HEK293 (cell line): ENCODE data around the gene S100B.

Experiments used
- ATF2 ChIP-seq: fragments of 450-650 bp; formaldehyde crosslinking; IDR thresholded peaks from 2 replicates; pipeline ENCODE4 v1.5.1; 2016; ENCODE audit warnings: missing biosample characterization, missing genetic modification characterization, low read depth
- BCL11A ChIP-seq: fragments of 450-650 bp; formaldehyde crosslinking; IDR thresholded peaks from 2 replicates; pipeline ENCODE4 v1.5.1; 2016; ENCODE audit warnings: low read depth, missing biosample characterization, missing genetic modification characterization
- CTCF ChIP-seq: fragments of 450-650 bp; formaldehyde crosslinking; IDR thresholded peaks from 2 replicates; pipeline ENCODE4 v1.5.1; 2016; ENCODE audit warnings: missing biosample characterization, missing genetic modification characterization
- HOXD13 ChIP-seq: sonication (generic); formaldehyde crosslinking; IDR thresholded peaks from 2 replicates; pipeline ENCODE4 v1.8.0; 2022; ENCODE audit warnings: missing genetic modification reagents, borderline replicate concordance
- KLF7 ChIP-seq: fragments of 450-650 bp; formaldehyde crosslinking; IDR thresholded peaks from 2 replicates; pipeline ENCODE4 v1.5.1; 2016; ENCODE audit warnings: missing biosample characterization, missing genetic modification characterization, borderline replicate concordance
- TCF7L2 ChIP-seq: IDR thresholded peaks from 2 replicates; pipeline ENCODE4 v1.6.1; 2011; ENCODE audit warnings: low read depth, mild to moderate bottlenecking, inconsistent platforms, low read length, moderate library complexity, borderline replicate concordance
- TRIM28 ChIP-seq: IDR thresholded peaks from 2 replicates; pipeline ENCODE4 v1.6.1; 2011; ENCODE audit warnings: low read length, control low read depth, borderline replicate concordance
- ZBTB1 ChIP-seq: fragments of 450-650 bp; formaldehyde crosslinking; IDR thresholded peaks from 2 replicates; pipeline ENCODE4 v1.5.1; 2016; ENCODE audit warnings: missing biosample characterization, missing genetic modification characterization
- ZBTB44 ChIP-seq: fragments of 450-650 bp; IDR thresholded peaks from 2 replicates; pipeline ENCODE4 v1.5.1; 2018; ENCODE audit warnings: missing biosample characterization, mild to moderate bottlenecking, missing genetic modification characterization
- ZNF114 ChIP-seq: fragments of 450-650 bp; formaldehyde crosslinking; IDR thresholded peaks from 2 replicates; pipeline ENCODE4 v1.5.0; 2017; ENCODE audit warnings: missing biosample characterization, missing genetic modification characterization
- ZNF121 ChIP-seq: fragments of 450-650 bp; formaldehyde crosslinking; IDR thresholded peaks from 2 replicates; pipeline ENCODE4 v1.5.1; 2016; ENCODE audit warnings: missing biosample characterization, missing genetic modification characterization
- ZNF175 ChIP-seq: fragments of 450-650 bp; formaldehyde crosslinking; IDR thresholded peaks from 2 replicates; pipeline ENCODE4 v1.5.1; 2016; ENCODE audit warnings: missing biosample characterization, missing genetic modification characterization
- ZNF785 ChIP-seq: fragments of 450-650 bp; formaldehyde crosslinking; IDR thresholded peaks from 2 replicates; pipeline ENCODE4 v1.5.1; 2016; ENCODE audit warnings: missing biosample characterization, missing genetic modification characterization
- TF ChIP-seq, protein P1 (sequence below): fragments of 450-650 bp; formaldehyde crosslinking; IDR thresholded peaks from 2 replicates; pipeline ENCODE4 v1.5.1; 2016; ENCODE audit warnings: missing biosample characterization, missing genetic modification characterization

GRCh38 chr21:46605767-46606426, 1.0 kb upstream of the S100B start:
- TF ChIP-seq HOXD13 (CRISPR knock-in tag): no peak
- TF ChIP-seq ZNF175 (tag by site-specific recombination): no peak
- TF ChIP-seq ZNF114 (tag by site-specific recombination): no peak
- no peak for TF ChIP-seq ZNF785 (tag by site-specific recombination)
- no peak for TF ChIP-seq TCF7L2
- no peak for TF ChIP-seq ATF2 (tag by site-specific recombination)
- TF ChIP-seq CTCF (tag by site-specific recombination): no peak
- TF ChIP-seq TRIM28: no peak
- TF ChIP-seq KLF7: no peak
- TF ChIP-seq ZBTB44 (tag by site-specific recombination): no peak
- no peak for TF ChIP-seq ZNF121 (tag by site-specific recombination)
- no peak for TF ChIP-seq BCL11A (tag by site-specific recombination)
- TF ChIP-seq ZBTB1 (tag by site-specific recombination): no peak
- TF ChIP-seq, protein P1, sequence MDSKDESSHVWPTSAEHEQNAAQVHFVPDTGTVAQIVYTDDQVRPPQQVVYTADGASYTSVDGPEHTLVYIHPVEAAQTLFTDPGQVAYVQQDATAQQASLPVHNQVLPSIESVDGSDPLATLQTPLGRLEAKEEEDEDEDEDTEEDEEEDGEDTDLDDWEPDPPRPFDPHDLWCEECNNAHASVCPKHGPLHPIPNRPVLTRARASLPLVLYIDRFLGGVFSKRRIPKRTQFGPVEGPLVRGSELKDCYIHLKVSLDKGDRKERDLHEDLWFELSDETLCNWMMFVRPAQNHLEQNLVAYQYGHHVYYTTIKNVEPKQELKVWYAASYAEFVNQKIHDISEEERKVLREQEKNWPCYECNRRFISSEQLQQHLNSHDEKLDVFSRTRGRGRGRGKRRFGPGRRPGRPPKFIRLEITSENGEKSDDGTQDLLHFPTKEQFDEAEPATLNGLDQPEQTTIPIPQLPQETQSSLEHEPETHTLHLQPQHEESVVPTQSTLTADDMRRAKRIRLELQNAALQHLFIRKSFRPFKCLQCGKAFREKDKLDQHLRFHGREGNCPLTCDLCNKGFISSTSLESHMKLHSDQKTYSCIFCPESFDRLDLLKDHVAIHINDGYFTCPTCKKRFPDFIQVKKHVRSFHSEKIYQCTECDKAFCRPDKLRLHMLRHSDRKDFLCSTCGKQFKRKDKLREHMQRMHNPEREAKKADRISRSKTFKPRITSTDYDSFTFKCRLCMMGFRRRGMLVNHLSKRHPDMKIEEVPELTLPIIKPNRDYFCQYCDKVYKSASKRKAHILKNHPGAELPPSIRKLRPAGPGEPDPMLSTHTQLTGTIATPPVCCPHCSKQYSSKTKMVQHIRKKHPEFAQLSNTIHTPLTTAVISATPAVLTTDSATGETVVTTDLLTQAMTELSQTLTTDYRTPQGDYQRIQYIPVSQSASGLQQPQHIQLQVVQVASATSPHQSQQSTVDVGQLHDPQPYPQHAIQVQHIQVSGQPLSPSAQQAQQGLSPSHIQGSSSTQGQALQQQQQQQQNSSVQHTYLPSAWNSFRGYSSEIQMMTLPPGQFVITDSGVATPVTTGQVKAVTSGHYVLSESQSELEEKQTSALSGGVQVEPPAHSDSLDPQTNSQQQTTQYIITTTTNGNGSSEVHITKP (tag by site-specific recombination): no peak
